GM10847 (cell line): Measurements from ENCODE around the gene CCDC63.

Source experiments
- POLR2A ChIP-seq: IDR thresholded peaks from 2 replicates; pipeline ENCODE4 v1.6.1; 2011; ENCODE audit not compliant: insufficient read length; ENCODE audit errors: extremely low read depth

Gene CCDC63

GRCh38 chr12:110824342-110824741 lies 22.4 kb upstream of the CCDC63 start:
- TF ChIP-seq POLR2A = no peak

GRCh38 chr12:110825530-110825929 lies 21.3 kb upstream of the CCDC63 start:
- no peak for TF ChIP-seq POLR2A

GRCh38 chr12:110826592-110827200 lies 20.1 kb upstream of the CCDC63 start:
- TF ChIP-seq POLR2A = no peak

GRCh38 chr12:110829308-110829707 lies 17.5 kb upstream of the CCDC63 start:
- TF ChIP-seq POLR2A = no peak

- TF ChIP-seq POLR2A = no peak
These were observed 10.5 kb upstream of the CCDC63 start for GRCh38 chr12:110836291-110836690.

GRCh38 chr12:110841007-110841406 lies 5.8 kb upstream of the CCDC63 start:
- TF ChIP-seq POLR2A = no peak

- TF ChIP-seq POLR2A = no peak
These were observed 2.7 kb upstream of the CCDC63 start for GRCh38 chr12:110844131-110844530.

- no peak for TF ChIP-seq POLR2A
These were observed 2.0 kb upstream of the CCDC63 start for GRCh38 chr12:110844551-110845338.

GRCh38 chr12:110845339-110845682 lies 1.5 kb upstream of the CCDC63 start:
- no peak for TF ChIP-seq POLR2A

GRCh38 chr12:110848314-110848923 lies 1.6 kb downstream of the CCDC63 start:
- no peak for TF ChIP-seq POLR2A

- no peak for TF ChIP-seq POLR2A
These were observed 2.4 kb downstream of the CCDC63 start for GRCh38 chr12:110849221-110849620.

- TF ChIP-seq POLR2A = no peak
These were observed 3.1 kb downstream of the CCDC63 start for GRCh38 chr12:110849748-110850403.

GRCh38 chr12:110850762-110851161 lies 4.0 kb downstream of the CCDC63 start:
- no peak for TF ChIP-seq POLR2A

GRCh38 chr12:110853836-110854235 lies 7.0 kb downstream of the CCDC63 start:
- no peak for TF ChIP-seq POLR2A

GRCh38 chr12:110856542-110856941 lies 9.8 kb downstream of the CCDC63 start:
- no peak for TF ChIP-seq POLR2A

GRCh38 chr12:110857528-110857927 lies 10.7 kb downstream of the CCDC63 start:
- TF ChIP-seq POLR2A = no peak

- TF ChIP-seq POLR2A = no peak
These were observed 12.1 kb downstream of the CCDC63 start for GRCh38 chr12:110858848-110859247.
